Measurements from ENCODE around the gene DRAXIN.

The DRAXIN gene

DNA sequence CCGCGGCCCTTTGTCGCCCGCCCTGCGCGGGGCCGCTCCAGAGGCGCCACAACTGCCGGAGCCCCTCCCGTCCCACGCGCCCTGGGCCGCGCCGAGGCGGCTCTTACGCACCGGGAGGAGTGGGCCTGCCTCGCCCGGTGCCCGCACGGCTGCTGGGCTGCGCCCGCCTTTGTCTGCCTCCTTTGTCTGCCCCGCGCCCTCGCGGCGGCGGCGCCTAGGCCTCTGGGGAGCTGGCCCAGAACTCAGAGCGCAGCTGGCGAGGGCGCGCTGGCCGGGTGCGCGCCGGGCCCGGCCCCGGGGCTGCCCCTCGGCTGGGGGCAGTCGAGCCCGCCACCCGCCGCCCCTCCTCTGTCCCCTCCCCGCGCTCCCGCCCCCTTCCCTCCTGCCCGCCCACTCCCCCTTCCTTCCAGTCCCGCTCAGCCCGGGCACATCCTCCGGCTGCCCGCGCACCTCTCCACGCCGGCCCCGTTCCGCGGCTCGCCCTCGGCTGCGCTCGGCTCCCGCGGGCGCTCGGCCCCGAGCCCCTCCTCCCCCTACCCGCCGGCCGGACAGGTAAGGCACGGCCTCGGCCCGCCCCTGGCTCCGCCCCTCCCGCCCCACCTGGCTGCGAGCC lies at the start of gene DRAXIN:
Gene DRAXIN, plus strand, starts transcription at position 409 of the 613 bp plus-strand sequence. CDS start 14,549 bp downstream, outside the sequence.
- DNase-seq = peak; percentile 35

- no peak for DNase-seq
These were observed 49.7 kb upstream of the DRAXIN start for GRCh38 chr1:11641776-11642305.

DNA sequence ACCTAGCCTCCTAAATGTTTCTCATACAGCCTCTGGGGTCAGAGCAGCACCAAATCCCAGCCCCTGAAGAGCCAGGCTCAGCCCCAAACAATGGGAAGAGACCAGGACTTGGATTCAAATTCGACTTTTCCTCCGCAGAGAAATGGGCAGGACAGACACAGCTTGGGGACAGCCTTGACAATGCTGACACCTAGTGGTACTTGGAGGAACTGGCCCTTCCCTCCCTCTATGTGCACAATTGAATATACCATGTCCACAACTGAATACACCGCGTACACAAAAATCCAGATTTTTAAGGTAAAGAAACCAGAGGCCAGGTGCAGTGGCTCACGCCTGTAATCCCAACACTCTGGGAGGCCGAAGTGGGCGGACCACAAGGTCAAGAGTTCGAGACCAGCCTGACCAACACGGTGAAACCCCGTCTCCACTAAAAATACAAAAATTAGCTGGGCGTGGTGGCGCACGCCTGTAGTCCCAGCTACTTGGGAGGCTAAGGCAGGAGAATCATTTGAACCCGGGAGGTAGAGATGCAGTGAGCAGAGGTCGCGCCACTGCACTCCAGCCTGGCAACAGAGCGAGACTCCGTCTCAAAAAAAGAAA lies 49.0 kb upstream of the DRAXIN start:
- DNase-seq = peak; percentile 67

DNA sequence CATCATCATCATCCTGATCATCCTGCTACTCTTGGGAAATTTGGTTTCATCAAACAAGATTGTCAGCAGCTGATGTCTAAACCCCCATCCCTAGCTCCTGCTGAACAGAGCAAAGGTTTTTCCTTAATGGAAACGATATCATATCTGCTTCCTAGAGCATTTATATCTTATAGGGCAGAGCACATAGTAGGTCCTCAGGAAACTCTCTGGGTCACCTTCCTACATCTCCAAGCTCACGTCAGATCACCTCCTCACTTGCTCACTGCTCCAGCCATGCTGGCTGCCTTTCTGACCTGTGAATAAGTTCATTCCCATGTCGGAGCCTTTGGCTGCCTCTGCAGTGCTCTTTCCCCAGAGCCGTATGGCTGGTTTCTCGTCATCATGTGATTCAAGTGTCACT lies 47.7 kb upstream of the DRAXIN start:
- no peak for DNase-seq

- DNase-seq = no peak
These were observed 46.2 kb upstream of the DRAXIN start for GRCh38 chr1:11645270-11645669.

GRCh38 chr1:11645670-11646265 lies 45.7 kb upstream of the DRAXIN start:
- DNase-seq = peak; percentile 80

DNA sequence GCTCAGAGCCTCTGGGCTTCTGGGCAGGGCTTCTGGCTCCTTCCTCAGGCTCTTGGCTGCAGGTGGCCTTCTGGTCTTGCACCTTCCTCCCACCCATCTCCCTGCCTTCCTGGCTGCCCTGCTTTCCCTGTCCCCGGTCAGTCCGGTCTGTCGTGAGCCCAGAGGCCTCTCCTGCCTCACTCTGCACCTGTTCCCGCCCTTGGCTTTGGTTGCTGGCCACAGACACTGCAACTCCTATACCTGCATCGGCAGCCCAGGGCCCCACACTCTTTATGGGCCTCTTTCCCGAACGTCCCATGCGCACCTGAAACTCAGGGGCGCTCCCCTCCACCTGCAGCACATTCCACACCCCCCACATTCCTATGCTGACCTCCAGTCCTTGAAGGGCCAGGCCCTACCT lies 45.2 kb upstream of the DRAXIN start:
- DNase-seq = no peak

DNA sequence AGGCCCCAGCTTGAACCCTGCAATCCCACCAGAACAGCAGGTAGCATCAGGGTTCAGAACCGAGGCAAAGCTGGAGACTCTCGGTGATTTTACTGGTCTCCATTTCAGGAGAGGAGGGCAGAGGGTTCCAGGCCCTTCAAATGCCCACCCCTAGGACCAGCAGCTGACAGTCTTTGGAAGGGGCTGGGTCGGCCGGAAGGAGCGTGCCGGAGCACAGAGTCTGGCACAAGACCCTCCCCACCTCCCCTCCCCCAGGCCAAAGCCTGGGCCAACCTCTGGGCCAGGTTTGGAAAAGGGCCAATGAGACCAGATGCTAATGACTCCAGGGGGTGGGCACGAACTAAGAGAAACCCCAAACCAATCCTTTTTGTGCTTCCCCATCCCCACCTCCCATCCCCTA lies 44.2 kb upstream of the DRAXIN start:
- DNase-seq = no peak

- DNase-seq = no peak
These were observed 43.5 kb upstream of the DRAXIN start for GRCh38 chr1:11648039-11648438.

- peak; percentile 58 for DNase-seq
These were observed 42.8 kb upstream of the DRAXIN start for GRCh38 chr1:11648732-11649158.

- DNase-seq = no peak
These were observed 42.3 kb upstream of the DRAXIN start for GRCh38 chr1:11649237-11649623.

- no peak for DNase-seq
These were observed 41.7 kb upstream of the DRAXIN start for GRCh38 chr1:11649624-11650330.

GRCh38 chr1:11650331-11650991 lies 41.0 kb upstream of the DRAXIN start:
- DNase-seq = peak; percentile 75

DNA sequence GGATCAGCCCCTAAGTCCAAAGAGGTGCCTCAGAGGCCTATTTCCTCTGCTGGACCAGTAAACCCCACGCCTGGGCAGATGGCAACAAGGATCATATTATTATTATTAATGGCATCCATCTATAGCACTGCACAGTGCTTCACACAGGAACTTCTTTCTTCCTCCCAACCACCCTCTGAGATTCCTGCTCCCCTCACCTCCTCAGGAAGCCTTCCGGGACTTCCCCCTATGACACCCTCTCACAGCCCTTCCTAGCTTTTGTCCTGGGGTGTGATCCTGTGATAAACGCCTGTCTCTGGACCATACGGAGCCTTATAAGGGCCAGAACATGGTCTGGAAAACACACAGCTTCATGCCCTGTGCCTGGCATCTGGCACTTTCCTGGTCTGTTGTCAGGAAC lies 40.5 kb upstream of the DRAXIN start:
- no peak for DNase-seq

DNA sequence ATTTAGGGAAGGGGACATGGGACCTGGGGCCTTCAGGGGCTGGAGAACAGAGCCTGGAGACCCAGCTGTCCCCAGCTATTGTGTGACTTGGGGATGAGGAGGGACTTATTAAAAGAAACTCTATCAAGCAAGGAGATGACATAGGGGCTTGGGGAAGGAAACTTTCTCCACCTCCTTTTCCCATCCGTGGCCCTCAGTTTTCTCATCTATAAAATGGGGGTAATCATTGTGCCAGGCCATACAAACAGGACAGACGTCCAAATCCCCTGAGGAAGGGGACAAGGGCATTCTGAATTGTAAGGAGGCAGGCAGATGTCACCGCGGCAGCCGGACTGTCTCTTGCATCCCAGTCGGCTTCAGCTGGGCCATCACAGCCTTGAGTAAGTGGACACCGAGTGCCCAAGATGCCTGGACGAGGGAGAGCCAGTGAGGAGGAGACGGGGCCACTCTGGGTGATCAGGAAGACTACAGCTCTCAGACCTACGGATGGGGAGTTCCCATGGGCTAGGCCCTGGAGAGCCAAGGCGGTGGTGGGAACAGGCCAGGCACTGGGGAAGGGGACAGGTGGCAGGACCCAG lies 39.2 kb upstream of the DRAXIN start:
- no peak for DNase-seq

GRCh38 chr1:11653101-11653860 lies 38.2 kb upstream of the DRAXIN start:
- DNase-seq = no peak

DNA sequence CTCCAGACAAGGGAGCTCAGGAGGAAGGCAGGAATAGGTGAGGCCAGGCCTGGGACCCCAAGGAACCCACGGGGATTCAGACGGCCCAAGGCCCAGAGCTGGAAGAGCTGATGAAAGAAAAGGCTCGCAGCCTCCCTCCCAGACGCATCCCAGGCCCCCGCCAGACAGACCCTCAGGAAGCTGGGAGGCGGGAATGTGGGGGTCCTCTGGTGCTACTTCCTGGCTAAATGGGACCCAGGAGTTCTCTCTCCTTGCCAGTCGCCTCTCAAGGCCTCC lies 37.7 kb upstream of the DRAXIN start:
- DNase-seq = no peak

DNA sequence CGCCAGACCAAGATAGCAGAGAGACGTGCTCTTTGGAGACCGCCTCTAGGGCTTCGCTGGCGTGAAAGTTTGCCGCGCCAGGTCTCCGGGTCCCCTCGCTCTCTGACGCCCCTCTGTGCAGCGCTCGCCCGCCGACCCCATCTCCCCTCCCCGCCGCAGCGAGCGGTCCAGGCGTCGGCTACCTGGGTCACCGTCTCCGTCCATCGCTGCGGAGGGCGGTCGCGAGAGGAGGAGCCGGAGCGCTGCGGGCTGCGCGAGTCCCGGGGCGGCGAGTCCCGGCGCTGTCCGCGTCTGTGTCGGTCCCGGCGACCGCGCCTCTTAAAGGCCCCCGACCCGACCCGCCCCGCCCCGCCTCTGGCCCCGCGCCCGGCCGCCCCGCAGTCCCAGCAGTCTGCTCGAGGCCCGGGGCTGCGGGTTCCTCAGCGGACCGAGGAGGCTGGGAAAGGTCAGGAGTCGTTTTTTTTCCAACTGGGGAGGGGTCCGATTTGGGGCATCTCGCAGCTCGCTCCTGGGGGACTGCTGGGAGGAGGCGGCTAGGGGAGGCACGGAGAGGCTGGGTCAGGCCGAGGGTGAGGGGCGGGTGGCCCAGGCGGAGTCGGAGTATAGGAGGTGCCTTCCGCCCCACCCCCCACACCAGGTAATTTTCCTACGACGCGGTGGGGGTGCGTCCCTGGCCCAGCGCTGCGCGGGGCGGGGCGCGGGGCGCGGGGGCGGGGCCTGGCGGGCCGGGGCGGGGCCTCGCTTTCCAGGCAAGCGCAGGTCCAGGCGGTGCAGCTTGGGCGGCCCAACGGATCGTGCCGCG lies 37.2 kb upstream of the DRAXIN start, which contains the start of the genes FBXO2 and FBXO44:
Gene FBXO2, minus strand, starts transcription at position 293 of the 802 bp plus-strand sequence. Its CDS starts 89 bp downstream, at position 204.
Gene FBXO44, plus strand, starts transcription at position 741 of the 802 bp plus-strand sequence. CDS start 959 bp downstream, outside the sequence.
- DNase-seq = peak; percentile 78

DNA sequence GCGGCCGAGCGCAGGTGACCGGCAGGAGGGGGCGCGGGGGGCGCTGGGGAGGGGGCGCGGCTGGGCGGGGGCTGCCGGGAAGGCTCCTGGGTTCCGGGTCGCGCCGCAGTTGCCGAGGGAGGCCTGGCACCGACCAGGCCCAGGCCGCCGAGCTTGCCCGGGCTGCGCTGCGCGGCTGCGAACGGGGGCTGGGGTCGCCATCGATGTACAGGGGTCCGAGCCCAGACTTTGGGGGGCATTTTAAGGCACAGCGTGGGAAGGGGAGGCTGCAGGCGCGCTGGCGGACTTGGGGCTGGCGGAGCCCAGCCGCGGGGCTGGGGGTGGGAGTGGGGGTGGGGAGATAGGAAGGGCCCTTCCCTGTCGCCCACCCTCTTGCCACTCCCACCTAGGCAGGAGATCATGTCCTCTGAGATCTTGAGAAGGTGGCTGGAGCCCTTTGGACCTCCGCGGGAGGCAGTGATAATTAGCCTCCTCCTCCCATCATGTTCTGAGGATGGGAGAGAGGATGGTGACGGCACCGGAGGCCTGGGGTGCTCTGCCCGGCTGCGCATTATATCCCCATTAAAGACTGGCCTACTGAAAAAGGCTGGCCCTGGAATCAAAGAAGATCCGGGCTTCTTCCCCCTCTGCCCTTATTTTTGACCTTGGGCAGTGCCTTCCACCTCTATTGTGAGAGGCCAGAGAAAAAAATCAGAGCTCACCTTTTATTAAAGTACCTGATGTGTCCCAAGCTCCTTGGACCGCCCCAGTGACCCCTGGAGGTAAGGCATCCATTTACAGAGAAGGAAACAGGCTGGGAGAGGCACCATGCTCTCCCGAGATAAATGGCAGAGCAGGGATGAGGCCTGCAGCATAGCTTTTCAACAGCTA lies 36.3 kb upstream of the DRAXIN start:
- no peak for DNase-seq

- no peak for DNase-seq
These were observed 33.9 kb upstream of the DRAXIN start for GRCh38 chr1:11657654-11658053.
